ENCODE data around the gene SNX19.

DNA sequence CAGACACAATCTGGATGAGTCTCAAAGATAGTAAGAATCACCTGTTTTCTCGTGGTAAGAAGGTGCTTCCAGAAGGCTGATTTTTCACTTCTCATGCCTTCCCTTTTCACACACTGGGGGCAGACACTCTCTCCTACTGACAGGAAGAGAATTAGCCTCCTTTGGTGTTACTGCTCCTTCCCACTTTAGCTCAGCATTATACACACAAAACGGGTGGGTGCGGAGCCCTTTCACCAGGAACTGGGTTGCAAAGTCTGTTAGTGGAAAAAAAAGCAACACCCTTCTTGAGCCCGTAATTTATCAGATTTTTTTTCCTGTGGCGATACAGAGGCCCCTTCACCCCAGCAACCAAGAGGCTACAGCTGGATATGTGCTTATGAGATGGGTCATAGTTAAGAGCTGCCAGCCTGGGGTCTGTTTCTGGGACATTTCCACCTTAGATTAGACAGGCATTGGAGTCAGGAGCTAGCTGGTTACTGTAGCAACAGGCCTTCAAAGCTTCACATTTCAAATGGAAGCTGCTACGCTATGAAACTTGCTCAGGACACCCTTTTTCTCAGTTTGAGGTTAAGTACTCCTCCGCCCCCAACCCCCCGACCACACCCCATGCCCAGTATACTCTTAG lies 48.1 kb downstream of the SNX19 start:
- TF ChIP-seq, protein P1, sequence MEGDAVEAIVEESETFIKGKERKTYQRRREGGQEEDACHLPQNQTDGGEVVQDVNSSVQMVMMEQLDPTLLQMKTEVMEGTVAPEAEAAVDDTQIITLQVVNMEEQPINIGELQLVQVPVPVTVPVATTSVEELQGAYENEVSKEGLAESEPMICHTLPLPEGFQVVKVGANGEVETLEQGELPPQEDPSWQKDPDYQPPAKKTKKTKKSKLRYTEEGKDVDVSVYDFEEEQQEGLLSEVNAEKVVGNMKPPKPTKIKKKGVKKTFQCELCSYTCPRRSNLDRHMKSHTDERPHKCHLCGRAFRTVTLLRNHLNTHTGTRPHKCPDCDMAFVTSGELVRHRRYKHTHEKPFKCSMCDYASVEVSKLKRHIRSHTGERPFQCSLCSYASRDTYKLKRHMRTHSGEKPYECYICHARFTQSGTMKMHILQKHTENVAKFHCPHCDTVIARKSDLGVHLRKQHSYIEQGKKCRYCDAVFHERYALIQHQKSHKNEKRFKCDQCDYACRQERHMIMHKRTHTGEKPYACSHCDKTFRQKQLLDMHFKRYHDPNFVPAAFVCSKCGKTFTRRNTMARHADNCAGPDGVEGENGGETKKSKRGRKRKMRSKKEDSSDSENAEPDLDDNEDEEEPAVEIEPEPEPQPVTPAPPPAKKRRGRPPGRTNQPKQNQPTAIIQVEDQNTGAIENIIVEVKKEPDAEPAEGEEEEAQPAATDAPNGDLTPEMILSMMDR (IDR thresholded peaks at IDR 0.05): no peak
- no peak for TF ChIP-seq ZFX (IDR thresholded peaks at IDR 0.05; ENCODE audit: borderline replicate concordance)
